DMS53 treated with DMSO at 0.1 percent for 48 hours (cell line): ENCODE results near the gene YJU2.
"Not testable (repeated sequence)": the region's sequence is repeated elsewhere in the genome, so short reads cannot be mapped to it uniquely, and the experiment has no call there.

Experiments
- DNase-seq: peaks from one replicate; lab custom pipeline; 2025; ENCODE audit not compliant: unreplicated experiment; lab: John Stamatoyannopoulos, UW

YJU2 gene

DNA sequence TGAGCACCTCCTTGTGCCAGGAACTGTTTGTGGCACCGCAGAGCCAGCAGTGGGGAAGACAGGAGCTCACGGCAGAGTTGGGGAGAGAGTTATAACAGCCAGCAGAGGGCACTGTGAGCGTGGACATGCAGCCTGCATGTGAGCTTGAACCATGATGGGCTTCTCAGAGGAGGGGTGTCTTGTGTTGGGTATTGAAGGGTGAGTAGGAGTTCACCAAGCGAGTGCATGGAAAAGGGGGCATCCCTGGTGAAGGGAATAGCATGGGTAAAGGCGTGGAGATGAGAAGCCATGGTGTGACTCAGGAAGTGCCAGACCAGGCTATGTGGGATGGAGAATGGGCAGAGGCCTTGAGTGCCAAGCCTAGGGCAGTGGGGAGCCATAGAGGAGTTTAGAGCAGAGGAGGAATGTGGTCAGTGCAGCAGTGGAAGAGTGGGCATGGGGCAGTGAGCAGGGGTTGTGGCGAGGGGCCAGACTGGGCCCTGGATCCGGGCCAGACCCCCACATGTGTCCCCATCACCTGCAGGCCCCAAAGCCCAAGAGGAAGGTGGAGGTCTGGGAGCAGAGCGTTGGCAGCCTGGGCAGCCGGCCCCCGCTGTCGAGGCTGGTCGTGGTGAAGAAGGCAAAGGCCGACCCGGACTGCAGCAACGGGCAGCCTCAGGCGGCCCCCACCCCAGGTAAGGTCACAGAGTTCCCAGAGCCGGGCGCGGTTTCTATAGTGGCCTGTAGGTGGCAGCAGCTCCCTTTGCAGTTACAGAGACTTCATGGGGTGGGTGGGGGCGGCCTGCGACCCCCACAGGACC lies 20.4 kb downstream of the YJU2 start:
- no peak for DNase-seq

DNA sequence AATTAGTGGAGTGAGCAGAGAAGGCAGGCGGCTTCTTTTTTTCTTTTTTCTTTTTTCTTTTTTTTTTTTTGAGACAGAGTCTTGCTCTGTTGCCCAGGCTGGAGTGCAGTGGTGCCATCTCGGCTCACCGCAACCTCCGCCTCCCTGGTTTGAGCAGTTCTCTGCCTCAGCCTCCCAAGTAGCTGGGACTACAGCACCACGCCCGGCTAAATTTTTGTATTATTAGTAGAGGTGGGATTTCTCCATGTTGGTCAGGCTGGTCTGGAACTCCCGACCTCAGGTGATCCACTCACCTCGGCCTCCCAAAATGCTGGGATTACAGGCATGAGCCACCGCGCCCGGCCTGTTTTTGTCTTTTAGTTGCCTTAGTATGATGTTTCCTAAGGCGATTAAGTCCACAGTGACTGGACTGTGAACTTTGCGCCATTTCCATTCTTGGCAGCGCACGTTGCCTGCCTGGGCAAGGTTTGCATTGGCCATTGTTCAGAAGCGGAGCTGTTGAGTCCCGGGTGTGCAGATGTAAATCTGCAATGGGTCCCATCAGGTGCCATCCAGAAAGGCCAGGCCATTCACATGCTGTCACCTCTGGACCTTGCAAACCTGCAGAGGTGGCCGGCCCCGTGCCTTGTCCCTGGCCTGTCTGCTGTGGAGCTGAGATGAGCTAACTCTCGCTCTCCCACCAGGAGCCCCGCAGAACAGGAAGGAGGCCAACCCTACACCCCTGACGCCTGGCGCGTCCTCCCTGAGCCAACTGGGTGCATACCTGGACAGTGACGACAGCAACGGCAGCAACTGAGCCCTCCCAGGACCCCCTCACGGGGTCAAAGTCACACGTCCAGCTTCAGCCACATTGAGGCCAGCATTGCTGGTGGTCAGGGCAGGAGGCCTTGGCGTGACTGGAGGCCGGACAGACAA lies 21.3 kb downstream of the YJU2 start:
- no peak for DNase-seq

DNA sequence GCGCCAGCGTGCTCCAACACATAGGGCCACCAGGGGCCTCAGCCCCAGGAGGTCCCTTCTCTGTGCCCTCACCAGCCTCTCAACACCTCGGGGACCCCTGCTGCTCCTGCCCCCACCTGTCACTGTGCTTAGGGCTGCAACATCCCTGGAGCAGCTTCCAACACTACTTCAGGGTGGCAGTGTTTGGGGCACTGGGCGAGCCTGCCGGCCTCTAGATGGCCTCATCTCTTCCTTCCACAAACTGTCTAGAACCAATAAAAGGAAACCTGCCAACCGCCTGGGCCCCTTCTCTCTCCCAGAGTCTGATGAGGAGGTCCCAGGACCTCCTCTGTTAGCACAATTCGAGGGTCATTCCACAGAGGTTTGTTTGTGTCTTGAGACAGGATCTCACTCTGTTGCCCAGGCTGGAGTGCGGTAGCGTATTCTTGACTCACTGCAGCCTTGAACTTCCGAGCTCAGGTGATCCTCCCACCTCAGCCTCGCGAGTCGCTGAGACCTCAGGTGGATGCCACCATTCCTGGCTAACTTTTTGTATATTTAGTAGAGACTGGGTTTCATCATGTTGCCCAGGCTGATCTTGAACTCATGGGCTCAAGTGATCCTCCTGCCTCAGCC lies 22.0 kb downstream of the YJU2 start:
- no peak for DNase-seq

DNA sequence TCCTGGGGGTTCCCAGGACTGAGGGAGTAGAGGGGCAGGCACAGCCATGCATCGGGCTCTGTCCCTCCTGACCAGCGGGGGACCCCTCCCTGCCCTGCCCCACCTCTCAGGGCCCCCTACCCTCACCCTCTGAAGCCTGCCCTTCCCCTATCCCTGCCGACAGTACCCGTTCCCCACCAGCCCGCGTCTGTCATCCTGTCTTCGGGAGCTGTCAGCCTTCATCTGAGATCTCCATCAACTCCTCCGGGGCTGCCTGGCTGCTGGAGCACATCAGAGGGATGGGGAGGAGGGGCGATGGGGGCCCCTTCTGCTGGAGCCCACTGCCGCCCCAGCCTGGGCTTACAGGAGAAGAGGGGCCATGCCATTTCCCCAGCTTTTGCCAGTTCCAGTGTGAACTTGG lies 26.0 kb downstream of the YJU2 start:
- DNase-seq: no peak

DNA sequence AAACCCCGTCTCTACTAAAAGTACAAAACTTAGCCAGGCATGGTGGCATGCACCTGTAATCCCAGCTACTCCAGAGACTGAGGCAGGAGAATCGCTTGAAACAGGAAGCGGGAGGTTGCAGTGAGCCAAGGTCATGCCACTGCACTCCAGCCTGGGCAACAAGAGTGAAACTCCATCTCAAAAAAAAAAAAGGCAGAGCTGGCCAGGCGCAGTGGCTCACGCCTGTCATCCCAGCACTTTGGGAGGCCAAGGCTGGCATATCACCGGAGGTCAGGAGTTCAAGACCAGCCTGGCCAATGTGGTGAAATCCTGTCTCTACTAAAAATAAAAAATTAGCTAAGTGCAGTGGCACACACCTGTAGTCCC lies 27.4 kb downstream of the YJU2 start:
- DNase-seq: not testable (repeated sequence)

DNA sequence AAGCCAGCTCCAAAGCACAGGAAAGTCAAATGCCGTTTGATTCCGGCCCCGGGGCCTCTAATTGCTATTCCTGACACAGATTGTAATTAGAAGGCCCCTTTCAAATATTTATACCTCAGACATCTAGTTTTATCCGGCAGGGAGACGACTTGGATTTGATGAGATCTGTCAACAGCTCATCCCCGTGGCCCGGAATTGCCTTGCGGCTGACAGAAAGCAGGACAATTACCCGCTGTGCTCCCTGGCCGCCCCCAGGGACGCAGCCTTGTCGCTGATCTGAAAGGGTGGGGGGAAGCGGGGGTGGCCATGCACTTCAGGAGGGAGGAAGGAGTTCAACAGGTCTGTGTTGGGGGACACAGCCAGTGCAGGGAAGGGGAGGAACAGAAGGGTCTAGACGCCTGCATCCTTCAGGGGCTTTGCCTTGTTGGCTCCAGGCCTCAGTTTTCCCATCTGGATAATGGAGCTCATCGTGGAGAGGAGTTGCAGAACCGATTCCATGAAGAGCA lies 30.4 kb downstream of the YJU2 start:
- no peak for DNase-seq

DNA sequence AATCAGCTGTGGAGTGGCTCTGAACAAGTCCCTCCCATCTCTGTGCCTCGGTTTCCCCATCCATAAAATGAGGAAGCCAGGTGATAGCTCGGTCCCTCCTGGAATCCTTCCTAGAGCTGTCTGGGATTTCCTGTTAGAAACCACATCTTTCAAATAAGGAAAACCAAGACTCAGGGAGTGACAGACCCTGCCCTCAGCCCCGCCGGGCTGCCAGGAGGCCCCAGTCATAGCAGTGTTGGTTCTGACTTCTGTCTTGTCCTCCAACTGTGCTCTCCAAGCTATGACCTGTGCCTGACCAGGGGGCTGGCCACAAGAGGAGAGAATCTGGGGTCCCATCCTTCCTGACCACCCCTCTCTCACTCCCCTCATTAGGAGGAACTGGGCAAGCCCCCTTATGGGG lies 31.1 kb downstream of the YJU2 start:
- DNase-seq: no peak

DNA sequence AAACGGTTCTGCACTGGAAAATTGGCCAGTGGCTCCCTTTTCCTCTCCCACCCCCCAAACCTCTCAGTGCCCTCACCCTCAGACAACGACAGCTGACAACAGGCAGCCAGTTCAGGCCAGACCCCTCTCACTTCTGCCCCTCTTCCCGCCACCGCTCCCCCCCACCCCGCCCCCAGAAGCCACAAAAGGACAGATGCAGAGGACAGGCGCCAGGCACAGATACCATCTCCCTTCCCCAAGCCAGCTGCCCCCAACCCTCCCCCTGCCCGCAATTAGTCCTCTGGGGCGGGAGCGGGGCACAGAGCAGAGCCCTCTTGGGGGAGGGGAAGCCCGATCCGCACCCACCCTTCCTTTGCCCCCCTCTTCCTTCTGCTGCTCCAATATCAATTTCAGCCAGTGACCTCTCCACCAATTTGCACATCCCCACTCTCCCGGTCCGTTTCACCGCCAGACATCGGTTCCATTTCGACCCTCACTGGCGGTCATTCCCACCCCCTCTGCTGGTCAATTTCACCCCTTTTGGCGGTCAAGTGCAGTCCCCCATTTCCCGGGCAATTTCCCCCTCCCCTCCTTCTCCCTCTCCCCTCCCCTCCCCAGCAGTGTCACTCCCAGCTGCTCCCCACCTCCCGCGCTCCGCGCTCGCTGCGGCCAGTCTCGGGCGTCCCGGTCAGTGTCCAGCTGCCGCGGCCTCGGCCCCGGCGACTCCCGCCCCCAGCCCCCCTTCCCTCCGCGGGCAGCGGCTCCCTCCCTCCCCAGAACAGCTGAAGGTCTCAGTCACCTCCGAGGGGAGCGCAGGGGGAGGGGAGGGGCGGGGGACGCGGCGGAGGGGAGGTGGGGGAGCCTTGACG lies 31.8 kb downstream of the YJU2 start, which contains the start of gene SHD:
Gene SHD (plus strand): TSS at position 848 of the 848 bp plus-strand sequence. CDS start 798 bp downstream, outside the sequence.
- DNase-seq: no peak

DNA sequence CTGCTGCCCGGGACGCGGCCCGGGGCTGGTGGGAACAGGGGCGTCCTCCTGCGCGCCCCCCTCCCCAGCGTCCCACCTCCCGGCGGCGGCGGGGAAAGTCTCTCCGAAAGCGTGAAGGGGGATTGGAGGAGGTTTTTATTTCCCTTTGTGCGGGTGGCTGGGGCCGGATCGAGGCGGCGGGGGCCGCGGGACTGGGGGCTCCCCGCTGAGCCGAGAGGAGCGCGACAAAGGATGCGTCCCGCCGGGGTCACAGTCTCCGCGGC lies 32.3 kb downstream of the YJU2 start:
- DNase-seq: no peak

DNA sequence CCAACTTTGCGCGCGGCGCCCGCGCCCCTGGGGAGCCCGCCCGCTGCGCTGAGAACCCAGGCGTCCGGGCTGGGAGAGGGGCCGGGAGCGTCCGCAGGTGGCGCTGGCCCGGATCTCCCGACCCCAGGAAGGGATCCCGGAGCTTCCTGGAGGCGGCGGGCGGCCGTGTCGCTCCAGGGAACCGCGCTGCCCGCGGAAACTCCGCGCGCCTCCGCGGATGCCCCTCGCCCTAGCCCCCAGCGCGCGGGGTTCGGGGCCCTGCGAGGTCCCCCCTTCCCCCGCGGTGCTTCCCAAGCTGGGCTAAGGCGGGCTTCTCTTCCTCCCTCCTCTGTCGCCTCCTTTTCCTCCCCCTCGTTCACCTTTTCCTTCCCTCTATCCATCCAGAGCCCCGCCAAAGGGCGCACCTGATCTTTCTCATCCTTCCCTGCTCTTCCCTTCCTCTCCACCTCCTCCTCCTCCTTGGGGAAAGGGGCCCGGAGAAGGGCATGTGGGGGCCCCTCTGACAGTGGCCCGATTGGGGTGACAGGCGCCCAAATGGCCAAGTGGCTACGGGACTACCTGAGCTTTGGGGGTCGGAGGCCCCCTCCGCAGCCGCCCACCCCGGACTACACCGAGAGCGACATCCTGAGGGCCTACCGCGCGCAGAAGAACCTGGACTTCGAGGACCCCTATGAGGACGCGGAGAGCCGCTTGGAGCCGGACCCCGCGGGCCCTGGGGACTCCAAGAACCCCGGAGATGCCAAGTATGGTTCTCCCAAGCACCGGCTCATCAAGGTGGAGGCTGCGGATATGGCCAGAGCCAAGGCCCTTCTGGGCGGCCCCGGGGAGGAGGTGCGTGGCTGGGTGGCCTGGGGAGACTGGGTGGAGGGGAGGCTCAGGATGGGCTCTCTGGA lies 32.9 kb downstream of the YJU2 start:
- DNase-seq: no peak

DNA sequence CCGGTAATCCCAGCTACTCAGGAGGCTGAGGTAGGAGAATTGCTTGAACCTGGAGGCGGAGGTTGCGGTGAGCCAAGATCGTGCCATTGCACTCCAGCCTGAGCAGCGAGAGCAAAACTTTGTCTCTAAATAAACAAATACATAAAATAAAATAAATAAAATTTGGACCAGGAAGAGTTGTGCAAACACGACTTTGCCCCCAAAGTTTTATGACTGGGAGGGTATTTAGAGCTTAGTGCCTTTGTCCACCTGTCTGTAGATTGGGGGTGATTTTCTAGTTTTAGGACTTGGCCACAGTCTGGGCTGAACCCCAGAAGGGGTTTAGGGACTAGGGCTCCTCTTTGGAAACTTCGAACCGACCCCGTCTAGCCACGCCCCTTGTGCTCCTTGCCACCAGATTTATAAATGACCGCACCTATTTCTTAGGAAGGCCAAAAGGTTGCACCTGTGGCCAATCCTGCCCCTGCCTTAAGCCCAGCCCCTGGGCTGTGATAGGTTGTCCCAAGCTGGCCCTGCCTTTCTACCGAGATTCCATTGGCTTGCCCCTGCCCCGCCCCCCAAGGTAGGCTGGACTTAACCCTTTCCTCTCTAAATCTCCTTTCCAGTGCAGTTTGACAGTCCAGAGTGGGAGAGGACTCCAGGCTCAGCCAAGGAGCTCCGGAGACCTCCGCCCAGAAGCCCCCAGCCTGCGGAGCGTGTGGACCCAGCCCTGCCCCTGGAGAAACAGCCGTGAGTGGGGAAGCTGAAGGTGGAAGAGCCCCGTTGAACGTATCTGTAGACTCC lies 37.5 kb downstream of the YJU2 start:
- DNase-seq: no peak

DNA sequence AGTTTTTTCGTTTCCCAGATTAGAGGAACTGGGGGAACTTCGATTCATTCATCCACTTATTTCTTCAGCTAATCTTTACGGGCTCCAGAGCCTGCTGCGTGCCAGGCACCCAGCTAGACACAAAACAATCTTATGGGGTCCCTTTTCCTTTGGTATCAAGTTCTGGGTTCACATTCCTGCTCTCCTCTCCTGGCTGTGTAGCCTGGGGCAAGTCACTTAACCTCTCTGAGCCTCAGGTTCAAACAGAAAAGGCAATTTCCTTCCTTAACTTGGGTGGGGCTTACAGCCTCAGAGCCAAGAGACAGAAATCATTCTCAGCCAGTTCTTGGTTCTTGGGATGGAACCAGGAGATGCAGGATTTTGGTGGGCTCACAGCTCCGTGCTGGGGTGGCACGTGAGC lies 38.1 kb downstream of the YJU2 start:
- DNase-seq: no peak

DNA sequence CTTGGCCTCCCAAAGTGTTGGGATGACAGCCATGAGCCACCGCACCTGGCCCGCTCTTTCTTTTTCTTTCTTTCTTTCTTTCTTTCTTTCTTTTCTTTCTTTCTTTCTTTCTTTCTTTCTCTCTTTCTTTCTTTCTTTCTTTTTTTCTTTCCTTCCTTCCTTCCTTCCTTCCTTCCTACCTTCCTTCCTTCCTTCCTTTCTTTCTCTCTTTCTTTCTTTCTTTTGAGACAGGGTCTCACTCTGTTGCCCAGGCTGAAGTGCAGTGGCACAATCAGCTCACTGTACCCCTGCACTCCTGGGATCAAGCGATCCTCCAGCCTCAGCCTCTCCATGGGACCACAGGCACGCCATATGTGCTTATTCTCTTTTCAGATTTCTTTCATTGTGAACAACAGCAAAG lies 39.3 kb downstream of the YJU2 start:
- not testable (repeated sequence) for DNase-seq

DNA sequence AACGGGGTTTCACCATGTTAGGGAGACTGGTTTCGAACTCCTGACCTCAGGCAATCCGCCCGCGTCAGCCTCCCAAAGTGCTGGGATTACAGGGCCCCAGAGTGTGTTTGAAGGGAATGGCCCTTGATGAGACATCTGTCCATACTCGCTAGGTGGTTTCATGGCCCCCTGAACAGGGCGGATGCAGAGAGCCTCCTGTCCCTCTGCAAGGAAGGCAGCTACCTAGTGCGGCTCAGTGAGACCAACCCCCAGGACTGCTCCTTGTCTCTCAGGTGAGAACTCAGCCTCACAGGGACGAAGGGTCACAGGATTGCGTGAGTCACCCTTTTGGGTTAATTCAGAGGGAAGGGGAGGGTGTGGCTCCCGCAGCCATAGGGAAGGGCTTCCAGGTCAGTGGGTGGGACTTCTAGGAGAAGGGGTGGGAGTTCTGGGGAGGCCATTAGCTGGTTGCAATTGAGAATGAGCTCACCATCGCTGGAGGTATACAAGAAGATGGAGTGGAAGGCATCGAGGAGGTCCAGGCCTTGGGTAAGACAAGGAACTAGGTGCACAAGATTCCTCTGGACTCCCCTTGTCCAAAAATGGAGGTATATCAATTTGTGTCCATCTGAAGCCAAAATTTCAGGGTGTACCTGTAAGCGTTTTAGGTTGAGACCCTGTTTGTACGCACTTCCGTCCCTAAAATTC lies 41.4 kb downstream of the YJU2 start:
- no peak for DNase-seq

DNA sequence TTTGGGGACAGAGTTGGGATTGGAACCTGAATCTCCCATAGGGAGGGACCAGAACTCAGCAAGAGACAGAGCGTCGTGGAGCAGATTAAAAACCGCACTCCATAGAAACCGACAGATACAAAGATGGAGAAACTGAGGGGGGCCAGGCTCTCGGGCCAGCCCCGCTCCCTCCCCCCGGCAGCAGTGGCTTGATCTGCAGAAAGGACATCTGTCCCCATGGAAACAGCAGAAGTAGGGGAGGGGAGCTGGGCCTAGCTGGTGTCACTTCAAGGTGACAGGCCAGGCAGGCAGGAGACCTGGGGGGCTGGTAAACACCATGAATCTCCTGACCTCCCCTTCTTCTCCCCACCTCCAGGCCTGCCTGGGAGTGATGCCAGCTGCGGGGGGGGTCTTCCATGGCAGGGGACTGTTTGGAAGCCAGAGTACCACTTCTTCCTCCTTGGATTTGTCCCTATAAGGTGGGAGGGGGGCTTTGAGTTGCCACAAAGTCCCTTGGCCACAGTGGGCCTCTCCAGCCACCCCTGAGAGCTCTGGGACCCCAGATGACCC lies 44.4 kb downstream of the YJU2 start:
- DNase-seq: no peak

DNA sequence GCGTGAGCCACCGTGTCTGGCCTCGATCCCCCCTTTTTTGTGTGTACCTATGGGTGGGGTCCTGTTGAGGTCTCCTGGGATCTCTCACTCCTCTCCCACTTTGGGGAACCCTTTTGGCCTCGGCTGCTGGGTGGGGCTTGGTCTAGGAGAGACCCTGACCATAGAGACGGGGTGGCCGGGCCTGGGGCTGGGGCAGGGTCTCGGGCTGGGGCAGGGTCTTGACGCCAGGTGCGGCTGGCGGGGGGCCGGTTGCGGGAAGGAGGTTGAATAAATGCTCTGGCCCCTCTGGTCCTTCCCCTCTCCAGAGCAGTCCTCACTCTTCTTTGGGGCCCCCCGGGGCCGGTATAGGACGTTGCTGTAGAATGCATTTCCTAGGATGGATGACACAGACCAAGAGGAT lies 45.6 kb downstream of the YJU2 start:
- no peak for DNase-seq

DNA sequence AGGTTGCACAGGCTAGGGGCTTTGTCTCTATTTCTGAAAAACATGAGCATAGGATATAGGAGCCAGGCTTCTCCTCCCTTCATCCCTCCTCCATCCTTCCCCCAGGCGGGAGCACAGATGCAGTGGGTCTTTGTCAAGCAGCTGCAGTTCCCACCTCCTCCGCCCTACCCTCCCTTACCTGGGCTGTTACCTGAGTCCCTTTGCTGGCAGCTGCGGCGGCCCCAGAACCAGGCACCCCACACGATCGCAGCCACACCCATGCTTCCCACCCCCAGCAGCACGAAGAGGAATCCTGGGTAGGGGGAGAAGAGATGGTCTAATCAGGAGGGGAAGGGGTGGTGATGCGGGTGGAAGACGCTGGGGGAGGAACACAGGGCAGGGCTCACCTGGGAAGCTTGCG lies 47.5 kb downstream of the YJU2 start:
- DNase-seq: no peak
